Cardiac fibroblast (primary cell): ENCODE data around the gene NCOR2.

Experiments
- DNase-seq, 2 donors: peaks; one replicate each; pipeline versions ENCODE4 v3.0.0 to v3.0.0-alpha.2; 2010; ENCODE audit warnings: low read depth in 2 of 2
- H3K4me3 ChIP-seq, 2 donors: replicated peaks in 1 of 2; 1 replicate in 1 of 2; 2 replicates in 1 of 2; pipeline ENCODE4 v1.5.1; 2011; ENCODE audit warnings: low read depth in 2 of 2, low read length in 2 of 2, mild to moderate bottlenecking in 2 of 2, moderate library complexity in 1 of 2
- TF ChIP-seq, protein P1 (sequence below): IDR thresholded peaks from one replicate; pipeline ENCODE4 v1.5.1; 2011; ENCODE audit warnings: low read depth, mild to moderate bottlenecking, low read length, inconsistent platforms

Gene NCOR2

DNA sequence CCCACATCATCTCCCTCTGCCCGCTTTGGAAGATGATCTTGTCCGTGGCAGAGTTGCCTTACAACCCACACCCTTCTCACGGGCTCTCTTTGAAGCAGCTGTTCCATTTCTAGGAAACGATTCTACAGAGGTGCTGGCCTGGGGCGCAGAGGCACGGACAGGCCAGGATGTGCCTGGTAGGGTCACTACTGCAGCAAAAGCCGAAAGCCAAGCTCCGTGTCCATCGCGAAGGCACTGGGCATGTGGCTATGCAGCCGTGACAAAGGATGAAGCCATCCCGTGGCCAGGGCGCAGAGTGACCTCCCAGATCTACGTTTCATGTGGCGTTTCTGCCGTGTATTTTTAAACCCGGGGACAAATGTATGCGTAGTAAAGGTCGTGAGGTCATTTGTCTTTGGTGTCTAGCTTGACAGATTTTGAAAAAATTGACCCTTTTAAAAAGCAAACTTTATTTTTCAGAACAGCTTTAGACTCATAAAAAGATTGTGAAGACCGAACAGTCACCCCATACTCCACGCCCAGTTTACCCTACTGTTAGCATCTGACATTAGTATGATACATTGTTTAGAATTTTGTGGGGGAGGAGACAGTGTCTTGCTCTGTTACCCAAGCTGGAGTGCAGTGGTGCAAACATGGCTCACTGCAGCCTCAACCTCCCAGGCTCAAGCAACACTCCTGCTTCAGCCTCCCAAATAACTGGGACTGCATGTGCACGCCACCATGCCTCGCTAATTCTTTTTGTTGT lies 40.4 kb upstream of the NCOR2 start:
- H3K4me3 ChIP-seq: no peak overlapping the region
- TF ChIP-seq, protein P1, sequence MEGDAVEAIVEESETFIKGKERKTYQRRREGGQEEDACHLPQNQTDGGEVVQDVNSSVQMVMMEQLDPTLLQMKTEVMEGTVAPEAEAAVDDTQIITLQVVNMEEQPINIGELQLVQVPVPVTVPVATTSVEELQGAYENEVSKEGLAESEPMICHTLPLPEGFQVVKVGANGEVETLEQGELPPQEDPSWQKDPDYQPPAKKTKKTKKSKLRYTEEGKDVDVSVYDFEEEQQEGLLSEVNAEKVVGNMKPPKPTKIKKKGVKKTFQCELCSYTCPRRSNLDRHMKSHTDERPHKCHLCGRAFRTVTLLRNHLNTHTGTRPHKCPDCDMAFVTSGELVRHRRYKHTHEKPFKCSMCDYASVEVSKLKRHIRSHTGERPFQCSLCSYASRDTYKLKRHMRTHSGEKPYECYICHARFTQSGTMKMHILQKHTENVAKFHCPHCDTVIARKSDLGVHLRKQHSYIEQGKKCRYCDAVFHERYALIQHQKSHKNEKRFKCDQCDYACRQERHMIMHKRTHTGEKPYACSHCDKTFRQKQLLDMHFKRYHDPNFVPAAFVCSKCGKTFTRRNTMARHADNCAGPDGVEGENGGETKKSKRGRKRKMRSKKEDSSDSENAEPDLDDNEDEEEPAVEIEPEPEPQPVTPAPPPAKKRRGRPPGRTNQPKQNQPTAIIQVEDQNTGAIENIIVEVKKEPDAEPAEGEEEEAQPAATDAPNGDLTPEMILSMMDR: no peak
- peak in 1 of 2 donors; percentile 52 for DNase-seq

DNA sequence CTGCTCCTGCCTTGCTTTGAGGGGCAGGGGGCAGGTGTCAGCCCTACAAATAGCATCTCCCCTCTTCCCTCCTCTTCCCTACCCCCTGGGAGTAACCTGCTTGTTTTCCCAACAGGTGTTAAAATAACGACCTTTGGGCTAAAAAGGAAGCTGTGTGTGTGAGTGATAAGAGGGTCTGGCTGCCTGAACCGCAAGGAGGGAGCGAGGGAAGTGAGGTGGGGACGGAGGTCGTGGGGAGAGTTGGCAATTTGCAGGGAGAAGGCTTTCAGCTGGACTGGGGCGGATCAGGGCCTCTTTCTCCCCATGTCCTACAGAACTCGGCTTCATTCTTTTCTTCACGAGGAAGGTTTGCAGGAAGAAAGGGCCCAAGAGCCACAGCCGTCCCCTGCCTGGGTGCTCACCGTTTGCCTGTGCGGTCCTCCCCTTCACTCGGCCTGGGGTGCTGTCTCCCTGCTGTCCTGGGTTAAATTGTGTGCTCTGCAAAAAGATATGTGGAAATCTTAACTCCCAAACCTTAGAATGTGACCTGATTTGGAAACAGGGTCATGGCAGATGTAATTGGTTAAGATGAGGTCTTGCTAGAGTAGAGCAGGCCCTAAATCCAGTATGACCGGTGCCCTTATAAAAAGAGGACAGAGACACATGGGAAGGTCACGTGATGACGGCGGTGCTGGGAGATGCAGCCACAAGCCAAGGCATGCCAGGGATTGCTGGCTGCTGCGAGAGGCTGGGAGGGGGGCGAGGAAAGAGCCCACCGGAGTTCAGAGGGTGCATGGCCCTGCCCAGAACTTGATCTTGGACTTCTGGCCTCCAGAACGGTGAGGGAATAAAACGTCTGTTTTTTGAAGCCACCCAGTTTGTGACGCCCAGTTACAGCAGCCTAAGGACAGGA lies 38.7 kb upstream of the NCOR2 start:
- TF ChIP-seq, protein P1: no peak
- no peak overlapping the region for H3K4me3 ChIP-seq
- DNase-seq: no peak

DNA sequence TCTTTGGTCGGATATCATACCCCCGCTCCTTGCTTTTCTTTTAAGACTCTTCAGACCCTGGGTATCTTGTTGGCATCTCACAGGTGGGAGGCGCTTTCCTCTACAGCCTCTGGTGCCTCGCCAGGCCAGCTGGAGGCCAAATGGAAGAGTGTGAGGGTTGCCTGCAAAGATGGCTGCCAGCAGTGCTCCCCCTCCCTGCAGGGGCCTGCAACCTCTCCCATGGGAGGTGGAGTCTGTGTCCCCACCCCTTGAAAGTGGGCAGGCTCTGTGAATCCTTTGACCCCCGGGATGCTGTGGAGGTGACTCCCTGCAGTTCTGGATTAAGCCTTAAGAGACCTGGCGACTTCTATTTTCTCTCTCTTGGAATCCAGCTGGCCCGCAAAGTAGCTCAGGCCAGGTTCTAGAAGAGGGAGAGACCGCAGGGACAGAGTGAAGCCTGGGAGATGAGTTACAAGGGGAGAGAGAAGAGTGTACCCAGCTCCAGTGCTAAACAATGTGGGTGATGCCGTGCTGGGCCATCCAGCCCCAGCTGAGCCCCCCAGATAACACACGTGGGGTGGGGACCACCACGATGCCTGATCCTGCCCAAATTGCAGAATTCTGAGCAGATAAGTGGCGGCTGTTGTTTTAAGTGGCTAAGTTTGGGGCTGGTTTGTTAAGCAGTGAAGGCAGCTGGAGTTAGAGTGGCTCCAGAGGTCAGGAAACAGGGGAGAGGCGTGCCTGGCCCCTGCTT lies 37.9 kb upstream of the NCOR2 start:
- no peak for DNase-seq
- H3K4me3 ChIP-seq: no peak overlapping the region
- TF ChIP-seq, protein P1: no peak

DNA sequence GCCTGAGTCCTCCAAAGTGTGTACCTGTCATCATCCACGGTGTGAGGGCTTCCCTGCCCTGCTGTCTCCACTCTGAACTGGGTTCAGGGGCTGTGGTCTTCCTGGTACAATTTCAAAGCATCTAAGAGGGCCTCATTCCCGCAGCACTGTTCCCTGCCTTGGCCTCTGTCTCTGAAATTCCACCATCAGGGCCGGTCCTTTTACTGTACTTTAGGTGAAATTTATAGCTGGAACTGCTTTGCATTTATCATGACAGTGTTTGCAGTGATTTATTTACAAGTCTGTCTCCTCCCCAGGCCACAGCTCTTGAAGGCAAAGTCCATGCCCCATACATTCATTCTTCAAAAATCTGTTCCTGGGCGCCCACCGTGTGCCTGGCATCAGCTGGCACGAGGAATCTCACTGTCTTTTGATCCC lies 36.9 kb upstream of the NCOR2 start:
- no peak overlapping the region for H3K4me3 ChIP-seq
- no peak for DNase-seq
- TF ChIP-seq, protein P1: no peak

DNA sequence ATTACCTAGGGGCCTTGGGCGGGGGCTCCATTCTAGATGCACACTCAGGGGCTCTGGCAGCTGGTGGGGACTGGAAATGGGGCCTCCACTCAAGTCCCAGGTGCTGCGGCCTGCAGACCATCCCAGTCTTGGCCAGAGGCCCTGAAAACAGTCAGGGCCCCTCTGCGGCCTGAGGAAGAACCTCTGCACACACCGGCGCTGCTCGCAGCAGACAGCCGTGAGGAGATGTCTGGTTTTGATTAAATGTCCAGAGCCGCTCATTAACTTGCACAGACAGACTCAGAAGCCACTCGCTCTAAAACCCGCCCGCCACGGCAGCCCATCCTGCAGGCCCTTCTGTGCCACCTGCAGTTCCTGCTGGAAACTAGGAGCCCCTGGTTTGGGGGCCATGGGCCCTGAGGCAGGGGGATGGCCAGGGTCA lies 36.4 kb upstream of the NCOR2 start:
- no peak for DNase-seq
- TF ChIP-seq, protein P1: no peak
- H3K4me3 ChIP-seq: no peak overlapping the region

DNA sequence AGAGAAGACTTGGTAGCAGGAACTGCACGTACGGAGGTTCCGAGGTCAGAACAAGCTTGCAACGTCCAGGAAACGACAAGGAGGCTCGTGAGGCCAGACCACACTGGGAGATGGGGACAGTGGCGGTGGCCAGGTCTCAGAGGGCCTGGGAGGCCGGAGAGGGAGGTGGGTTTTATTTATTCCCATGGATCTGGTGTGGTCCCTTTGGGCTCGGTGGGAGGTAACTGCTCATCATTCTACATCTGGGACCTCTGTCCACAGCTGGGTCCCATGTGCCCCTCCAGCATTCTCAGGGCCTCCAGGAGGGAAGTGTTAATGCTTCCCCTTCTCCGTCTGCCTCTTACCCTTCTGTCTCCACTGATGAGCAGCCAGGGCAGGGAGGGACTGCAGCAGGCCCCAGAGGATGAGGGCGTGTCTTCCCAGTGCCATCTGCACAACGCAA lies 35.7 kb upstream of the NCOR2 start:
- TF ChIP-seq, protein P1: no peak
- DNase-seq: no peak
- no peak overlapping the region for H3K4me3 ChIP-seq
